HG03064 (cell line): Measurements from ENCODE around the gene ZNF169.
"Not testable (repeated sequence)": the region's sequence is repeated elsewhere in the genome, so short reads cannot be mapped to it uniquely, and the experiment has no call there.

Experiments
- ATAC-seq: cut with Tn5 transposase; IDR thresholded peaks from one replicate; pipeline ENCODE4 v1.9.1; 2021; ENCODE audit warnings: low read depth; ENCODE audit not compliant: unreplicated experiment

ZNF169 gene

GRCh38 chr9:94340750-94341149, 81.7 kb downstream of the ZNF169 start:
- ATAC-seq, result not testable (repeated sequence)

DNA sequence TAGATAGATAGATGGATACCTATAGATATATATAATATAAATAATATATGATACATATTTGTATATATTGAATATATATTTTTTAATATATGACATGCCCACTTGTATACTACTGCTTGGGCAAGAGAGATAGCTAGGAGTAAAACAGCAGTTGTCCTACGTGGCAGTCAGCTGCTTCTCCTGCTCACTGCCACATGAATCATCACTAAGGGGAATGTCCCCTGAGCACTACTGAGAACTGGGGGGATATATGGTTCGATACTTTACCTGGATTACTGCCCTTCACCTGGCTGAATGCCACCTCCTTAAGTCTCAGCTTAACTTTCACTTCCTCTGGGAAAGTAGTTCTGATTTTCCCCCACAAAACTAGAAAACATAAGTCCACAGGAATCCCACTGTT, 82.6 kb downstream of the ZNF169 start:
- ATAC-seq, result not testable (repeated sequence)

DNA sequence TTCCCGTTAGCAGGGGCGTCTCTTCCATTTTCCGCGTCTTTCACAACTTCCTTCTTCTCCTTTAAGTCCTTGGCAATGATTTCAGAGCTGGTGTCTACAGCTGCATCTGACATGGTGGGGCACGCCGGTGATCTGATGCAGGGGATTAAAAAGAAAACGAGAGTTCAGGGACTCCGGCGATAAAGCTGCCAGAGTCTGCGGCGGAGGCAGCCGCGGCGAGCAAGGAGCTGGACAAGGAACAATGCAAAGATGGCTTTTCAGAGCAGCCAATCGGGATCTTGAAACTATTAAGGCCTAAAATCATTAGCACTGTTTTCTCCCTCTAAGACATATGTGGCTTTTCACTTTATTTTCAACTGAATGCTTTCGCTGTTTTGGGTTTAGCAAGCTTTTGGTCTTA, 88.4 kb downstream of the ZNF169 start:
- not testable (repeated sequence) for ATAC-seq

GRCh38 chr9:94348754-94349153, 89.7 kb downstream of the ZNF169 start:
- ATAC-seq, result not testable (repeated sequence)
